Body of pancreas (tissue), 4 donors: ENCODE measurements around the gene BCAR1. TPM values are rescaled to one million over a fixed set of nuclear protein-coding genes. Genes with fewer than 3 reads are reported as not detected.

Experiments
- ATAC-seq: fragments of 150-250 bp; one replicate; pipeline ENCODE4 v1.9.1; 2016
- DNase-seq, 4 donors: peaks; one replicate each; pipeline ENCODE4 v3.0.0-alpha.2; 2019
- H3K27ac ChIP-seq, 4 donors: fragments of 200-600 bp; sonication (generic); 1 replicate in 3 of 4; 2 replicates in 1 of 4; pipeline versions ENCODE4 v1.5.1 to v1.6.1; 2016 to 2019; ENCODE audit warnings: mild to moderate bottlenecking in 1 of 4, mixed read lengths in 1 of 4, moderate library complexity in 1 of 4
- H3K27me3 ChIP-seq, 2 donors: fragments of 200-600 bp; sonication (generic); one replicate each; pipeline ENCODE4 v1.6.0; 2016; ENCODE audit warnings: mild to moderate bottlenecking in 1 of 2
- H3K36me3 ChIP-seq, 2 donors: fragments of 200-600 bp; sonication (generic); replicated peaks in 1 of 2; 2 replicates each; pipeline ENCODE4 v1.5.1; 2016; ENCODE audit warnings: low read depth in 2 of 2; ENCODE audit not compliant: insufficient read depth in 1 of 2
- H3K4me1 ChIP-seq: fragments of 200-600 bp; sonication (generic); one replicate; pipeline ENCODE4 v1.6.0; 2016
- H3K4me3 ChIP-seq, 2 donors: fragments of 200-600 bp; sonication (generic); 1 replicate in 1 of 2; 2 replicates in 1 of 2; pipeline ENCODE4 v1.5.1; 2016 to 2019
- H3K9me3 ChIP-seq, 3 donors: fragments of 200-600 bp; sonication (generic); 1 replicate in 2 of 3; 2 replicates in 1 of 3; pipeline ENCODE4 v1.5.1; 2016
- POLR2A ChIP-seq, 3 donors: fragments of 450-650 bp; IDR thresholded peaks; one replicate each; pipeline ENCODE4 v1.6.1; 2016; ENCODE audit warnings: antibody characterized with exemption in 3 of 3, mild to moderate bottlenecking in 2 of 3
- WGBS, 2 donors: methylation state at CpG; one replicate each; pipeline ENCODE4 v1.1.5; 2017; 5-methylcytosine and 5-hydroxymethylcytosine counted together
- intact Hi-C: fragments of 100-400 bp; cut with DNase I; formaldehyde crosslinking; loops from one replicate; pipeline ENCODE4 v1.15.1; 2023
- total RNA-seq, 2 donors: library from RNA; depleted of rRNA; stranded (reverse); fragments of >200 nt; gene quantifications; one replicate each; pipeline ENCODE4 v1.1.0, GENCODE V29; 2016
- TF ChIP-seq, protein P1 (sequence below), 7 experiments: fragments of 450-650 bp in 4 of 7; fragments of 200-600 bp in 3 of 7; sonication (generic) in 3 of 7; IDR thresholded peaks; one replicate each; pipeline ENCODE4 v1.5.1; 2016 to 2019; ENCODE audit warnings: antibody characterized with exemption in 7 of 7

The BCAR1 gene
- total RNA-seq, 2 donors from 2014 or later: 61.0 to 72.8 TPM

DNA sequence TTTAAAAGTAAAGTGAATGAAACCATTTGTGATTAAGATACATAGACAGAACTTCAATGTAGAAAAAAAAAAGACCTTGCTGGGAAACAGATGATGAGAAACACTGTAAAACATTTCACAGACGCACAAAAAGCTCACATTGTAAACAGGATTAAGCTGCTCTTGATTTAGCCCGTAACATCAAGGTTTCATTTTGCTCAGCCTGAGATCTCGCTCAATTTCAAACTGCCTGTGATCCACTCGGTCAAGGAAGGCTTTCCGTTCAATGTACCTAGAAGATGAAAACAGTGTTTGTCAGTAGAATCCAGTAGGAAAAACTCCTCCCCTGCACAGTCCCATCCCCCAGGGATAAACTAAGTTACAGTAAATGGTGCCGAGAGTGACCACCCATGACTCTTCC is 42.3 kb upstream of the BCAR1 start:
- Histone ChIP-seq H3K36me3 (no peaks in the 10 kb centered on the region), H3K4me3 (no peak overlapping the region), H3K9me3 (no peaks in the 10 kb centered on the region), H3K27ac (no peak overlapping the region), H3K4me1 (peaks cover 7% of the 10 kb centered on the region), H3K27me3 (no peaks in the 10 kb centered on the region)
- WGBS, 2 donors: 81 to 82% methylated on average over 6 of the region's 6 CpGs
- TF ChIP-seq POLR2A (IDR thresholded peaks at IDR 0.05): no peak
- TF ChIP-seq, protein P1, sequence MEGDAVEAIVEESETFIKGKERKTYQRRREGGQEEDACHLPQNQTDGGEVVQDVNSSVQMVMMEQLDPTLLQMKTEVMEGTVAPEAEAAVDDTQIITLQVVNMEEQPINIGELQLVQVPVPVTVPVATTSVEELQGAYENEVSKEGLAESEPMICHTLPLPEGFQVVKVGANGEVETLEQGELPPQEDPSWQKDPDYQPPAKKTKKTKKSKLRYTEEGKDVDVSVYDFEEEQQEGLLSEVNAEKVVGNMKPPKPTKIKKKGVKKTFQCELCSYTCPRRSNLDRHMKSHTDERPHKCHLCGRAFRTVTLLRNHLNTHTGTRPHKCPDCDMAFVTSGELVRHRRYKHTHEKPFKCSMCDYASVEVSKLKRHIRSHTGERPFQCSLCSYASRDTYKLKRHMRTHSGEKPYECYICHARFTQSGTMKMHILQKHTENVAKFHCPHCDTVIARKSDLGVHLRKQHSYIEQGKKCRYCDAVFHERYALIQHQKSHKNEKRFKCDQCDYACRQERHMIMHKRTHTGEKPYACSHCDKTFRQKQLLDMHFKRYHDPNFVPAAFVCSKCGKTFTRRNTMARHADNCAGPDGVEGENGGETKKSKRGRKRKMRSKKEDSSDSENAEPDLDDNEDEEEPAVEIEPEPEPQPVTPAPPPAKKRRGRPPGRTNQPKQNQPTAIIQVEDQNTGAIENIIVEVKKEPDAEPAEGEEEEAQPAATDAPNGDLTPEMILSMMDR (IDR thresholded peaks at IDR 0.05): no peak
- intact Hi-C loops: no loop called here
- ATAC-seq (no peak), DNase-seq (no peak)

DNA sequence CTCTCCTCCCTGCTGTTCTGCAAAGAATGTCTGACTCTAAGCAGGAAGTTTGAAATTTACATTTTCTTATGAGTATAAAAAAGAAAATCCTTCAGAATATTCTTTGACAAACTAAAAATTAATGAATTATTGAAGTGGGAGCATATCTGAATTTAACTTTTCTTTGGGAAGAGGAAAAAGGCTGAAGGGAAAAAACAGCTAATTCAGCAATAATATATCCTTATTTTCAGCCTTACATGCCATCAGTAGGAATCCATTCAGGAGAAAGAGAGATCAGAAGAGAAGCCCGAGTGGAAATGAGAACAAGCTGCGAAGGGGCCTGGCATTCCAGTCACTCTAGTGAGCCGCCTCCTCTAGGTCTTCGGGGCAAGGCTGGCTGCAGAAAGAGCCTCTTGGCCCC is 41.7 kb upstream of the BCAR1 start:
- Histone ChIP-seq H3K36me3 (no peaks in the 10 kb centered on the region), H3K4me1 (peaks cover 7% of the 10 kb centered on the region), H3K9me3 (no peaks in the 10 kb centered on the region), H3K4me3 (no peak overlapping the region), H3K27me3 (no peaks in the 10 kb centered on the region), H3K27ac (no peak overlapping the region)
- DNase-seq (no peak), ATAC-seq (no peak)
- TF ChIP-seq, protein P1 (IDR thresholded peaks at IDR 0.05): no peak
- TF ChIP-seq POLR2A (IDR thresholded peaks at IDR 0.05): no peak
- intact Hi-C loops: no loop called here
- WGBS, 2 donors: 69 to 97% methylated on average over 4 of the region's 4 CpGs

DNA sequence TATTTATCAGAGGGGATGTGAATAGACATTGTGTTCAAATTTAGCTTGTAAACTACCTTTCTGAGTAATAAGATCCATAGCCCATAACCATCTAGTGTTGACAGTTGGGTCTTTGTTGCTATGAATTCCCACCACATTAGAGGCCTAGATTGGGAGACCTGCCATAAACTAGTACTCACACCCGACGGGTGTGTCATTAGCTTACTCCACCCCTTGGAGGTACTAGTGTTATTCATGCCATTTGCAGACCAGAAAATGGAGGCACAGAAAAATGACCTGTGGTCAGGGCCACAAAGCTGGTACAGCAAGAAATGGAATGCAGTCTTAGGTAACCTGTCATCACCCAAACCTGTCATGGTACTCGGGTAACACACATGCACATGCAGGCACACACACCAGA is 41.3 kb upstream of the BCAR1 start:
- ATAC-seq: no peak
- no peak for TF ChIP-seq POLR2A (IDR thresholded peaks at IDR 0.05)
- TF ChIP-seq, protein P1 (IDR thresholded peaks at IDR 0.05): no peak
- Histone ChIP-seq H3K27ac (no peak overlapping the region), H3K4me1 (peaks cover 7% of the 10 kb centered on the region), H3K27me3 (no peaks in the 10 kb centered on the region), H3K4me3 (no peak overlapping the region), H3K9me3 (no peaks in the 10 kb centered on the region), H3K36me3 (no peaks in the 10 kb centered on the region)
- no peak for DNase-seq
- intact Hi-C loops: no loop called here
- 94 to 96% methylated on average over 3 of the region's 3 CpGs for WGBS, 2 donors

DNA sequence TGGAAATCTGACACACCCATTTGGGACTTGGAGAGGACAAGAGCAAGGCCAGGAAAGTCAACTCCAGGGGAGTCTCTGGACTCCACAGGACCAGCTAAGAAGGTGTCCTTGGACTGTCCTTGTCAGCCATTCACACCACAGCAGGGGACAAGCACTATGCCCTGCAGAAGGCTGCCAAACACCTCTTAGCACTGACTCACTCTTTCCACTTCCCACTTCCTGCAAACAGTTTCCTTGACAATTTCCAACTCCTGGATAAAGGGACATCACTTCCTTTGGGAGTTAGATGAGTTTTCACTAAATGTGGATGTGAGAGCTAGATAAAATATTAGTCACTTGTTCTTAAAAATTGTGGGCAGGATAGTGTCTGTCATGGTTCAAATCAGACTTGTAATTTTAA is 37.8 kb upstream of the BCAR1 start:
- ATAC-seq (peak; percentile 64), DNase-seq (peak in 1 of 4 donors; percentile 25)
- H3K36me3 ChIP-seq: no peaks in the 10 kb centered on the region
- intact Hi-C loops: no loop called here
- peak overlapping the region in 2 of 4 donors; percentile 2 to 4 for H3K27ac ChIP-seq
- no peaks in the 10 kb centered on the region for H3K9me3 ChIP-seq
- no peaks in the 10 kb centered on the region for H3K27me3 ChIP-seq
- no peak overlapping the region for H3K4me3 ChIP-seq
- H3K4me1 ChIP-seq: no peaks in the 10 kb centered on the region
- TF ChIP-seq, protein P1 (IDR thresholded peaks at IDR 0.05): no peak
- no peak for TF ChIP-seq POLR2A (IDR thresholded peaks at IDR 0.05)

DNA sequence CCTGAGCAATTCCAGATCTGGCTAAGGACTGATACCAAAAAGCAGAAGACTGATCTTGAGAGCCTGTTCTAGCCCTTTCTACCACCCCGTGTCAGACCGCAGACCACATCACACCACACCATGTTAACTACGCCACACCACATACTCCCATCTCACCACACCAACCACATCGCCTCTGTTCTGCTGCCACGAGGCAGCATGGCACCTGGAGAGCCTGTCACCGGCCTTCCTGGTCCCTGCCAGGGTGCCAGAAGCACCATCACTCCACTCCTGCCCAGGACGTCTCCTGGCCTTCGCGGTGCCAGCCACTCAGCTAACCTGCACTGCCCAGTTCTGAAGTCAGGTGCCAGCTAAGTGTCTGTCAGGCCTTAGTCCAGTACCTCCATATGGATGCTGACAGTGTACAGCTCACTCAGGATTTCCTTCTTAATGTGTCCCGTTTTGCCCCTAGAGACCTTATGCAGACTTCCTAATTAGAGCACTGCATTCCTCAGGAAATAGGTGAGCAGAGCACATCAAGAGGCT is 37.2 kb upstream of the BCAR1 start:
- WGBS, 2 donors: 81 to 89% methylated on average over 8 to 10 of the region's 10 CpGs
- Histone ChIP-seq H3K27ac (peak overlapping the region in 2 of 4 donors; percentile 2 to 4), H3K36me3 (no peaks in the 10 kb centered on the region), H3K9me3 (no peaks in the 10 kb centered on the region), H3K4me1 (no peaks in the 10 kb centered on the region), H3K27me3 (no peaks in the 10 kb centered on the region), H3K4me3 (no peak overlapping the region)
- intact Hi-C loops: no loop called here
- no peak for TF ChIP-seq POLR2A (IDR thresholded peaks at IDR 0.05)
- TF ChIP-seq, protein P1 (IDR thresholded peaks at IDR 0.05): no peak
- no peak for DNase-seq
- peak; percentile 51 for ATAC-seq
